KMS-11 (cell line): ENCODE data around the gene TNS2.
"Not testable (repeated sequence)": the region's sequence is repeated elsewhere in the genome, so short reads cannot be mapped to it uniquely, and the experiment has no call there.

Source experiments
- H2AFZ ChIP-seq: fragments of 200-600 bp; sonication (generic); 2 replicates; pipeline ENCODE4 v1.6.1; 2016; ENCODE audit warnings: antibody characterized with exemption, mixed run types, low read depth
- H3K27ac ChIP-seq: fragments of 200-600 bp; sonication (generic); 2 replicates; pipeline ENCODE4 v1.6.1; 2016; ENCODE audit warnings: mild to moderate bottlenecking, mixed run types
- H3K27me3 ChIP-seq: fragments of 200-600 bp; sonication (generic); 2 replicates; pipeline ENCODE4 v1.6.1; 2017; ENCODE audit warnings: mild to moderate bottlenecking, low read depth, mixed run types, moderate library complexity; ENCODE audit not compliant: insufficient read depth
- H3K36me3 ChIP-seq: fragments of 200-600 bp; sonication (generic); 2 replicates; pipeline ENCODE4 v1.6.1; 2017; ENCODE audit warnings: mild to moderate bottlenecking, mixed run types; ENCODE audit not compliant: insufficient read depth
- H3K4me1 ChIP-seq: fragments of 200-600 bp; sonication (generic); 2 replicates; pipeline ENCODE4 v1.6.1; 2016; ENCODE audit warnings: mild to moderate bottlenecking, low read depth, mixed run types; ENCODE audit not compliant: poor library complexity, severe bottlenecking
- H3K4me2 ChIP-seq: fragments of 200-600 bp; sonication (generic); 2 replicates; pipeline ENCODE4 v1.7.0; 2016; ENCODE audit warnings: mild to moderate bottlenecking, mixed run types
- H3K4me3 ChIP-seq: fragments of 200-600 bp; sonication (generic); IDR thresholded peaks from 2 replicates; pipeline ENCODE4 v1.6.1; 2017; ENCODE audit warnings: low read depth, low read length, mixed read lengths; ENCODE audit not compliant: insufficient read depth
- H3K79me2 ChIP-seq: fragments of 200-600 bp; sonication (generic); 2 replicates; pipeline ENCODE4 v1.6.1; 2016; ENCODE audit warnings: low read depth, mixed run types; ENCODE audit not compliant: insufficient read depth
- H3K9ac ChIP-seq: fragments of 200-600 bp; sonication (generic); 2 replicates; pipeline ENCODE4 v1.6.1; 2016; ENCODE audit warnings: mild to moderate bottlenecking, mixed run types
- H4K20me1 ChIP-seq: fragments of 200-600 bp; sonication (generic); 2 replicates; pipeline ENCODE4 v1.6.1; 2016; ENCODE audit warnings: mild to moderate bottlenecking, mixed run types; ENCODE audit not compliant: insufficient read depth
- CTCF ChIP-seq: fragments of 200-600 bp; sonication (generic); conservative IDR thresholded peaks from 2 replicates; pipeline ENCODE4 v1.6.1; 2017; ENCODE audit warnings: low read depth, mild to moderate bottlenecking, antibody characterized with exemption, low read length, moderate library complexity, mixed read lengths

TNS2 gene

DNA sequence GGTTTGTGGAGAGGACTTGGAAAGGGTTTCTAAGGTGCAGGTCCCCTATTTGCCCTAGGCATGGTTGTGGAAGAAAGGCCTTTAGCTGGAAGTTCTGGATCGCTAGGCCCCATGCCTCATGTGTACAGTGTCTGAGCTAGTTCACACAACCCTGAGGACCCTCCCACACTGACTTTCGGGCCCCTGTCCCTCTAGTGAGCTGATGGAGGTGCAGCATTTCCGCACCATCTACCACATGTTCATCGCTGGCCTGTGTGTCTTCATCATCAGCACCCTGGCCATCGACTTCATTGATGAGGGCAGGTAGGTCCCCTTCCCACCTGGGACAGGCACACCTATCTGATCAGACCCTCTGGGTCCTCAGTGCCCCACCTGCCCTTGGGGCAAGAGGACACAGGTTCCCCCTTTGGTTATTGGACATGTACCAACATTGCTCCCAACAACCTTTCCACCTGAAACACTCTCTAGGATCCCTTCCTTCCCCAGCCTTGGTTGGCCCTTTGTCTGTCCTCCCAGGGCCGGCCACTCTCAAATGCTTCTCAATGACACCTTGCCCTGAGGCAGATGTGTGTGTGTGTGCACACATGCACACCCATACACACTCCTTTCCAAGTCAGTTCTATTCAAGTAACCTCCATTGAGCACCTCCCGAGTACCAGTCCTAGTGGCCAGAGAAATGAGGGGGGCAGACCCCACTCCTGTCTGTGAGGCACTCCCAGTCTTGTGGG, 56.0 kb downstream of the TNS2 start:
- H3K27me3 ChIP-seq: no peaks in the 10 kb centered on the region
- H3K4me1 ChIP-seq: peaks cover 41% of the 10 kb centered on the region
- H3K36me3 ChIP-seq: no peaks in the 10 kb centered on the region
- H3K9ac ChIP-seq: no peak overlapping the region
- no peaks in the 10 kb centered on the region for H4K20me1 ChIP-seq
- no peaks in the 10 kb centered on the region for H3K79me2 ChIP-seq
- H3K27ac ChIP-seq: no peak overlapping the region
- no peak overlapping the region for H2AFZ ChIP-seq
- no peak for TF ChIP-seq CTCF
- no peak overlapping the region for H3K4me3 ChIP-seq
- no peak overlapping the region for H3K4me2 ChIP-seq

DNA sequence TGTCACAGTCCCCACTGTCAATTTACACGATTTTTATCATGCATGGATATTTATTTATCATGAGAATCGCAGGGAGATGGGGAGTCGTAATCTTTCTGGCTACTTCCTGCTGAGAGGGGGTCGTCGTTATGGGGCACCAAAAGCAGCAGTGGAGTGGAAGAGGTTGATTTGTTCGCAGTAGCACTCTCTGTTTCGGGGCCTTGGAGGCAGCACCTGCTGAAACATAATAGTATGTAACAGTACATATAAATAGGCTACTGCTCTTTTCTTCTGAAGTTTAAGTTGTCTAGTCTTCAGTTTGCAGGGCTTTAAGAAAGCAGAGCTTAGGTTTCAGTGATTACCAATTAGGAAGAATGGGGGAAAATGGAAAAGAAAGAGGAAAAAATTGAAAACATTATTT, 57.3 kb downstream of the TNS2 start:
- no peaks in the 10 kb centered on the region for H3K79me2 ChIP-seq
- no peaks in the 10 kb centered on the region for H4K20me1 ChIP-seq
- no peak overlapping the region for H3K9ac ChIP-seq
- no peaks in the 10 kb centered on the region for H3K27me3 ChIP-seq
- H3K4me3 ChIP-seq: no peak overlapping the region
- peak overlapping the region; percentile 2; the same call in 1 of the 2 replicates for H2AFZ ChIP-seq
- H3K4me1 ChIP-seq: peaks cover 41% of the 10 kb centered on the region
- H3K4me2 ChIP-seq: peak overlapping the region; percentile 15; the same call in 1 of the 2 replicates
- H3K27ac ChIP-seq: peak overlapping the region; percentile 32; the same call in 1 of the 2 replicates
- H3K36me3 ChIP-seq: no peaks in the 10 kb centered on the region
- TF ChIP-seq CTCF: no peak

- H3K79me2 ChIP-seq, H2AFZ ChIP-seq, H4K20me1 ChIP-seq, H3K4me3 ChIP-seq, H3K27ac ChIP-seq, H3K9ac ChIP-seq, H3K4me2 ChIP-seq, H3K36me3 ChIP-seq, H3K27me3 ChIP-seq: not testable (repeated sequence)
- H3K4me1 ChIP-seq: peaks cover 14% of the 10 kb centered on the region
These were observed 62.6 kb downstream of the TNS2 start for GRCh38 chr12:53112431-53112830.

- no peaks in the 10 kb centered on the region for H3K79me2 ChIP-seq
- H3K27me3 ChIP-seq: no peaks in the 10 kb centered on the region
- H3K36me3 ChIP-seq: no peaks in the 10 kb centered on the region
- no peak for TF ChIP-seq CTCF
- no peak overlapping the region for H3K4me2 ChIP-seq
- no peak overlapping the region for H3K4me3 ChIP-seq
- peaks cover 7% of the 10 kb centered on the region for H3K4me1 ChIP-seq
- H2AFZ ChIP-seq: no peak overlapping the region
- H4K20me1 ChIP-seq: no peaks in the 10 kb centered on the region
- no peak overlapping the region for H3K9ac ChIP-seq
- H3K27ac ChIP-seq: no peak overlapping the region
These were observed 63.4 kb downstream of the TNS2 start for GRCh38 chr12:53113136-53113705.

GRCh38 chr12:53113951-53114350, 64.1 kb downstream of the TNS2 start:
- TF ChIP-seq CTCF: no peak
- Histone ChIP-seq H3K4me3 (no peak overlapping the region), H2AFZ (no peak overlapping the region), H3K4me2 (no peak overlapping the region), H3K4me1 (no peaks in the 10 kb centered on the region), H4K20me1 (no peaks in the 10 kb centered on the region), H3K27ac (no peak overlapping the region), H3K27me3 (no peaks in the 10 kb centered on the region), H3K9ac (no peak overlapping the region), H3K36me3 (no peaks in the 10 kb centered on the region), H3K79me2 (no peaks in the 10 kb centered on the region)
